NOMO-1 treated with DMSO at 0.1 percent for 48 hours (cell line): ENCODE results near the gene CDH13.

Source experiments
- DNase-seq: peaks from one replicate; lab custom pipeline; 2025; ENCODE audit not compliant: unreplicated experiment; lab: John Stamatoyannopoulos, UW

The CDH13 gene

DNA sequence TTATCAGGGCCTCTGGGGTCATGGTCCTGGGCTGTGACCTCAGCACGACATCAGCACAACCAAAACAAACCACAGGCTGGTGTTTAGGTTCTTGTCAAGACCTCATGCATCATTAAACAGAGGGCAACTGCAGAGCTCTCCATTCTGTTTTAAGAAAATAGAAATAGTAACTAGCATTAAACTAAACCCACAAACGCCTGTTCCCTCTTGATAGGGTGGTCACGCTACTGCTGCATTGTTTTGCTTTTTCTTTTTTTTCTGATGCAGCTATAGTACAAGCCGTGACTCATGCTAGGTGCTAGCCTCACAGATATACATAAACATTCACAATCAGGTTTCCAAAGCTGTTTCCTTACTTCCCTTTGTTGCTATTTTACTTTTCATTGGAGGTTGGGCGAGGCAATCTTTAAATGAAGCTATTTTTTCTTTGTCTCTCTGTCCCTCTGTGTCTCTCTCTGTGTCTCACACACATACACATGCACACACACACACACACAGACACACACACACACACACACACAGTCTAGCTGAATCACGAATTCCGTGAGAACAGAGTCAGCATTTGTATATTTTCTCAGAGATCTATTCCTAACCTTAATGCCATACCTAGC lies 310.3 kb downstream of the CDH13 start:
- no peak for DNase-seq

DNA sequence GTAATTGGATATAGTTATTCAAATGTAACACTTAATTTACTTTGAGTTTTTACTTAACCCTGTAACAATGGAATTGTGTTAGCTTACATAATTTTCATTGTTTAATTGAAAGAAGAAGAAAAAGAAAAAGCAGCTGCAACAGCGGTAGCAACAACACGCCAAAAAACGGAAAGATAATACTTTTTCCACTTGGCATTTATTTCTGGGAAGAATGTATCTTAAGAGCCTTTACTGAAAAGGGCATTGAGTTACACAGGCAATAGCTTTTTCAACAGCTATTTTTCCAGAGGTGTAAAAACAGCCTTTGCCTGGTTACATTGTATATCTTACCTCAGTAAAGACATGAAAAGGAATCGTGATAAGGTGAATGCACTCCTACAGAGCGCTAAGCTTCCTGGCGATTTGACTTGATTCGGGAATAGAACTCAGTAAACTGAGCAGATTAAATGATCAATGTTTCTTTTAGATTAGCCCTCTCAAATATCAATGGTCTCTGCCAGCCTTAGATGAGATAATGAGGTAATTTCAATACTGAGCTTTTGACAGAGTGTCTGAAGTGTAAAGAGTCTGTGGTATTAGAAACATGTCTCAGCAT lies 311.3 kb downstream of the CDH13 start:
- DNase-seq, result no peak

DNA sequence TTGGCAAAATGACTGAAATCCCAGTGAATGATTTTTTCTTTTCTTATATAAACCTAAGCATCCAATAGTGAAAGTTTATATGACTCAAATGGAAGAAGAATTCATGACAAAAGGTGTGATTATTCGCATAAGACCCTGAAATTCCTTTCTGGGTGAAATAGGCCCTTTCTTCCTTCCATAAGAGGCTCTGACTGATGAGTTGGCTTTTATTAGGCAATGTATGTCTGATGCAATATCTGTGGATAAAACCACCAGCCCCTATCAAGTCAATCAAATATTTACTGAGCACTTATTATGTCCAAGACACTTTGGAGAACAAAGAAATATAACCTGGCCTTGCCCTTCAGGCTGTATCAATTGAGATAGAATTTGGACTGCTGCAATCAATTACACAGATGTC lies 316.6 kb downstream of the CDH13 start:
- DNase-seq, result no peak

DNA sequence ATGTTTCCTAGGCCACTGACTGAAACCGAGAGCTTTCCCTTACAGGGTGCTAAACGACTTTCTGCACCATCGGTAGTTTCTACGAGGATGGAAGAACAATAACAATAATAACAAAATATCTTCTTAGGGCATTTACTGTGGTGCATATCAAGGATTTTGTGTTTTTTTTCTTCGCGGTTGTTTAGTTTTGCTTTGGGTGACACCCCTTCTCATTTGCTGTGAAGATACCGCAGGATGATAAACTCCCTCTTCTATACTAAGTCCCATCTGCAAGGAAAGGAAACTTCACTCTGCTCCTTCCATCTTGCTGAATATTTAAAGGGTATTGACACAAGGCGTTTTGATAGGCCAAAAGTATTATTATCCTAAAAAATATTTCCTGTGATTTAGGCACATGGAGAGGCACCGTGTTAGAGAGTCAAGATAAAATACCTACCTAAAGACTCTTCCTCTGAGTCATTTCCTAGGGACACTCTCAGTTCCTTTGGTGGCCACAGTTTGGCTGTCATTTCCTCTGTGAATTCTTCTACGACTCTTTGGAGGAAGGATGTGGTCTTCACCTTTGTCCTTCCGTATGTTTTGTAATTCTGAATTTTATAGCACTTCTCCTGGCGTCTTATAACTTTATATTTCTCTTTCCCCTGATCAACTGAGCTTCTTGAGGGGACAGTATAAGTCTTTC lies 318.8 kb downstream of the CDH13 start:
- DNase-seq, result no peak

DNA sequence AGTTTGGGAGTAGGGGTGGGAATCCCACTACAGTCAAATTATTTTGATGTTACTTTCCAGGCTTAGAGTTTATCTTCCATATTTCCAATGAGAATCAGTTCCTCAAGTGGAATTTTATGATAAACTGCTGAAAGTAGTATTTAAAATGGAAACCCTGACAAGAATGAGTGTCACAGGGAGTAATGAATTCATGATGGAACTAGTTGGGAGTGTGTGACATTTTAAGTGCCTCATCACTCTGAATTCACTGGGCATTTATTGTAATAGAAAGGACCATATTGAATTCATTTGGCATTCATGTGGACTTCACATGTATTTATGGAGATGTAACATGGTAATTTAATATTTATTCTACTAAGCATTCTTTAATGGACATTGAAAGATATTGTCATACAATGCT lies 320.9 kb downstream of the CDH13 start:
- no peak for DNase-seq

DNA sequence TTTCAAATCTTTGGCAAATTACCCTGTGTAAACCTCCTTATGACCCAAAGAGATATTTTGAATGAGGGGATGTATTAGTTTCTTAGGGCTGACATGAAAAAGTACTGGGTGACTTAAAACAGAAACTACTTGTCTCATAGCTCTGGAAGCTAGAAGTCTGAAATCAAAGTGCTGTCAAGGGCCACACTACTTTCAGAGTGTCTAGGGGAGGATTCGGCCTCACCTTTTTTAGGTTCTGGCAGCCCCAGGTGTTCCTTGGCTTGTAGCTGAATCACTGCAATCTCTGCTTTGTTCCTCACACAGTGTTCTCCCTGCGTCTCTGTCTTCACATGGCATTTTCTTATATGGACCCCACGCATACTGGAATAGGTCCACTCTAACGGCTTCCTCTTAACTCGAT lies 322.2 kb downstream of the CDH13 start:
- no peak for DNase-seq

DNA sequence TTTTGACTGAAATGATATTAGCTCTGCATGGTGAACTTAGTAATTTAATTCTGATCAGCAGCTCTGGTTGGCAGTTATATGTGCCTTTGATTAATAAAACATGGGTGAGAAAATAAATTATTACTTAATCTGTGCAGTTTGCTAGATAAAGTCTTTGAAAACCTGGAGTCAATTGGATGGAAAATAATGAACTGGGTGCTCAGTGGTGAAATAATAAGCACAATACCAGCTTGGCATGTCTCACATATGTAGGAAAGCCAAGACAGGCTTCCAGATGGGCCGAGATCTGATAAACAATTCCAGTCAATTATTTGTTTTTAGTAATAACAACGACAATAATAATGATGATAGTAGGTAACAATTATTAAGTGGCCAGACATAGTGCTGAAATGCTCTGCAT lies 326.7 kb downstream of the CDH13 start:
- no peak for DNase-seq

DNA sequence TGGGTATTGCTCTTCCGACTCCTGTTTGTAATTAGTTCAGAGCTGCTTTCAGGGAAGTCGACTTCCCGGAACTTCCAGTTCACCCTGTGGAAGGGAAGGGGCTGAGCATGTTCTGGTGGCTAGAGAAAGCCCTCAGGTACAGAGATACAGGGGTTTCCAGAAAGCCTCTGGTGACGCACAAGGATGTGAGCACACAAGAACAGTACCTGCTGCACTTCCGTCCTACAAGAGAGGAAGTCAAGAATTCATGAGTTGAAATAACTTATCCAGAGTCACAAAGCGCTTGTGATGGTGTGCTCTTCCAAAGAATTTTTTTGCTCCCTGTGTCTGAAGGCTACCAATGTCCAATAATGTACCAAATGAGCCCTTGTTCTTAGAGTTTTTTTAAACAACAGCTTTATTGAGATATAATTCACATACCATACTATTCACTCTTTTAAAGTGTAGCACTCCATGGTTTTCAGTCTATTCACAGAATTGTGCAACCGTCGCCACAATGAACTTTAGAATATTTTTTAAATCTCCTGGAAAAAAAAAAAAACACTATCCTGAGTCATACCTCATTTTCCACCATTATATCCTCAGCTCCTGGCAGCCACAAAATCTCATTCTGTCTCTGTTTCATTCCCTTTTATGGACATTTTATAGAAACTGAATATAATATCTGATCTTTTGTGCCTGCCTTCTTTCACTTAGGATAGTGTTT lies 327.6 kb downstream of the CDH13 start:
- no peak for DNase-seq

DNA sequence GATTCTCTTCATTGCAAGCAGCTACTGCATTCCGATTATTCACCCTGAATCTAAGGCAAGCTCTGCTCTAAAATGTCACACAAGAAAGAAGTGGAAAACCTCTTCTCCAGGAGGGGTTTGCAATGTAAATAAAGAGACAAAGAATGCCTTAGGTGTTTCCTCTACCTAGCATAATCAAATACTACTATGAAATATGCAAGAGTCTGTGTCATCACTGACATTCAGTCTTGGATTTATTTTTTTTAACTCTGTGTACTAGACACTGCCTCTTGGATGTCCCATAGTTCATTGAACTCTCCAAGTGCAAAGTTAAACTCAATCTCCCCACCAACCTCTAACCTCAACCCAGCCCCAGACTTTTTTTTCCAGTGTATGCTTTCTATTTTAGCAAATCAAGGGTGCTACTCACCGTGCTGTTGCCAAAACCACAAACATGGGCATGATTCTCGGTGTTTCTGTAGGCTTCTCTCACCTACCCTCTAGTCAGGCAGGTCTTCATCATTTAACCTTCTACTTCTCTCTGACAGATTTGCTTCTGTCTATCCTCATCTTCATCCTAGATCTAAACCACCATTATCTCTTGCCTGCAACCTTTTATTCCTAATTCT lies 329.1 kb downstream of the CDH13 start:
- DNase-seq, result no peak

DNA sequence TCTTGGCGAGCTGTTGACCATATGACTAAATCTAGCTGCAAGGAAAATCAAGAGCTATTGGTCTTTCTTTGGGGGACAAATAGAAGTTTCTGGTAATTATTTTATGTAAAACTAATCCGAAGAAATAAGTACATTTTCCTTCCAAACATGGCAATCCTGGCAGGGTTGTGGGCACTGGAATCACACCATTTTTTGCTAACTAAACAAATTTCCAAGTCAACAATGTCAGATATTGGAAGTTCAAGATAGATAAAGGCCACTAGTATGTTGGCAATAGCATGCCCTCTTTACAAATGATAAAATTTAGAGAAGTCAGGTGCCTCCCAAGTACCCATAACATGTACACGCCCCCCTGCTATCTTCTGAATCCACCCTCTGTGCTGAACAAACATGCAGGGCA lies 330.4 kb downstream of the CDH13 start:
- DNase-seq, result no peak

DNA sequence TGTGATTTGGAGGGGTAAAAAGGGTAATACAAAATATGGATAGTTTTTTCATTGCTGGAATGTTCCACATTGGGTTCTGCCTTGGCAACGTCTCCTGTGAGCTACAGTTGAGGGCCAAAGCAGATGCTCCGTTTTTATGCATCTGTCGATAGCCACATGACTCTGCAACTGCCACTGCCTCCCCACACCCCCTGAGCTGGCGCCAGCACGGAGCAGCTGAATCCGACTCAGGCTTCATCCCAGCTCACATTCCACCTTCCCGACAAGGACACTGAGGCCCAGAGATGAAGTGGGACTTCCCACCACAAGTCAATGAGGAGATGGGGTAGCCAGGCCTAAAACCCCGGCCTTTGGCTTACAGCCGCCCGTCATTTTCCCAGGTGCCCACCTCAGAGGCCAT lies 334.1 kb downstream of the CDH13 start:
- DNase-seq, result no peak

DNA sequence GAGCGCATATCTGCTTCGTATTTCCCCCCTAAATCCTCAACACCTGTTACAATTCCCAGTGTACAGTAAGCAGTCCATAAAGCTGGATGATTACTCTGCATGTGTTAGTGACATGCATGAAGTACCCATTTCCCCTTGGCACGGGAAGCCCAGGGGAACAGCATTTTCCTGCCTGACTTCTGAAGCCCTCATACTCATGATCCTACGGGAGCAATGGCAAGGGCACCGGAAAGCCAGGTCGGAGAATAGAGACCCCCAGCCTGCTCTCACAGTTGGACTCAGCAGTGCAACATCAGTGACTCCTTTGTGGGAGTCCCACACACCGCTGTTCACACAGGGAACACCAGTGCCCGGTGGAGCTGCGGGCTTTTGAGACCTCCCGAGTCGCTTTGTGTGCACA lies 336.9 kb downstream of the CDH13 start:
- no peak for DNase-seq

DNA sequence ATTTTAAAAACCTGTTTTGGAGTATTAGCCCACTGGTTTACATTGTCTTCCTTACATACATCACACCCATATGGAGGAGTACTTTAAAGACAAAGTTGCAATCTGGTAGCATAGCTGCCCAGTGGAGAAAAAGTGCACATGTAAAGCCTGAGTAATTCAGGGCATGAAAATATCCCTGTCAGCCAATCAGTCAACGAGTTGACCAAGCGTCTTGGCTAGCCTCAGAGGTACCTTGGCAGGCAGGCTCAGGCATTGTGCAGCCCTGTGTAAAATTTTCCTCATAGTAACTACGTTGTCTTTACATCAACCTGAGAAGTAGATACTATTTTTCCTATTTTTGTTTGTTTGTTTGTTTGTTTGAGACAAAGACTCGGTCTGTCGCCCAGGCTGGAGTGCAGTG lies 339.0 kb downstream of the CDH13 start:
- DNase-seq, result no peak

DNA sequence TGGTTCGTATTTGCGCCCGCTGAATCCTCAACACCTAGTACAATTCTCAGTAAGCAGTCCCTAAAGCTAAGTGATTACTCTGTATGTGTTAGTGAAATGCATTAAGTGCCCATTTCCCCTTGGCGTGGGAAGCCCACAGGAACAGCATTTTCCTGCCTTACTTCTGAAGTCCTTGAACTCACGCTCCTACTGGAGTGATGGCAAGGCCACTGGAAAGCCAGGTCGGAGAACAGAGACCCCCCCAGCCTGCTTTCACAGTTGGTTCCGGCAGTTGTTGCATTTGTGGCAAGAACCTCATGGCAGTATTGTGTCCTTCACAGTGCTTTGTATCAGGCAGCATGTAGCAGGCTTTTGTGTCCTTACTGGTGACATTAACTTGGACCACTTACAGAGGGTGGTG lies 340.7 kb downstream of the CDH13 start:
- DNase-seq, result no peak

DNA sequence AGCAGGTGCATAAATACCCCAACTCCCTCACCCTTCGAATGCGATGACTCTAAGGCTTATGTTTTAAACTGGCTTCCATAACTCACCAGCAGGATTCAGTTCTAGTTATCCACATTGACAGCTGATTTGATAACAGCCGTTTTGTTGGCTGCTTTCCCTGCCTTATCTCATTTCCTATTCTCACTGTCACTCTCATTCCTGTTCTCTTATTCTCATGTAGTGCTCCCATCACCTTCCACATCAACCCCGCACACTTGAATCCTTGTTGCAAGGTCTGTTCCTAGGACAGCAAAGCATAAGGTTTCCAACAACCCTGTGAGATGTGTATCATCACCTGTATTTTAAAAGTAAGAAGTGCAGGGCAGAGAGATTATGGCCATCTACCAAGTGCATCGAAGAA lies 344.4 kb downstream of the CDH13 start:
- DNase-seq, result no peak

DNA sequence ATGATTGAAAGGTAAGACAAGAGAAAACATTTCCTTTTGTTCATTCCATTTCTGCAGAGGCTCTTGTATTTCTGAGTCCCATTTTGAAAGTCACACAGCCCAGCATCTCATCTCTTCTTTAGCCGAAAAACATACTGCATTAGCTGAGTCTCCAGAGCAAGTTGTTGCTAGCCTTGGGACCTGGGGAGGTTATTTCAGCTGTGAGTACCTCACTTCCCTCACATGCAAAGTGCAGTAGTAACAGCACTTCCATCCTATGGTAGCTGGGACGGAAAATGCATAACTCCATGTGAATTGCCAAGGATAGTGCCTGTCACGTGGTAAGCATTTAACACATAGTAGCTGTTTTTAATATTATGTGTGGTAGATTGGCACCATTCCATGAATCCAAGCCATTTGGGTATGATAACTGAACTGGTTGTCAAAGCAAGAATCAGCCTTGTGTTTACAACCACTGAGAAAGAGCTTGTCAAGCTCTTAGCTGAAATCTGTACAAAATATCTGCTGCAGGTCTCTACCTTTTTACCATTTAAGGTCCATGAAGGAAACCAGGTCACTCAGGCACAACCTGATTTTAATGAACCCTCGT lies 345.7 kb downstream of the CDH13 start:
- no peak for DNase-seq

DNA sequence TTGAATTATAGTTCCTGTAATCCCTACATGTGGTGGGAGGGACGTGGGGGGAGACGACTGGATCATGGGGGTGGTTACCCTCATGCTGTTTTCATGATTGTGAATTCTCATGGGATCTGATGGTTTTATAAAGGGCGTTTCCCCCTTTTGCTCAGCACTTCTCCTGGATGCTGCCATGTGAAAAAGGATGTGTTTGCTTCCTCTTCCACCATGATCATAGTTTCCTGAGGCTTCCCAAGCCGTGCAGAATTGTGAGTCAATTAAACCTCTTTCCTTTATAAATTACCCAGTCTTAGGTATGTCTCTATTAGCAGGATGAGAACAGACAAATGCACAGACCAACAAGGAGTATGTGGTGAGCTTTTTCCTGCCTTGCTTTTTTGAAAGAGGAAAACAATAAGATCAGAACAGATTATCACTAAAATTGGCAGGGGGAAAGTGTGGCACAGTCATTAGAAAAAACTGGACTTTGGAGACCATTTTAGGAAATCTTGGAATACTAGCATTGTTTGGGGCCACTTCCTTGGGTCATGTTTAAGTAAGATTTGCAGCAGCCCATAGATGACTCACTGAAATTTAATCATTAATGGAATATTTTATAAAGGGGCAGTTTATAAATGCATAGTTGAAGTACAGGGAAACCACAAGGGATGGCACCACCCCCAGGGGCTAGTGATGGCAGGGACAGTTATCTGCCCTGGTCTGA lies 352.8 kb downstream of the CDH13 start:
- no peak for DNase-seq

DNA sequence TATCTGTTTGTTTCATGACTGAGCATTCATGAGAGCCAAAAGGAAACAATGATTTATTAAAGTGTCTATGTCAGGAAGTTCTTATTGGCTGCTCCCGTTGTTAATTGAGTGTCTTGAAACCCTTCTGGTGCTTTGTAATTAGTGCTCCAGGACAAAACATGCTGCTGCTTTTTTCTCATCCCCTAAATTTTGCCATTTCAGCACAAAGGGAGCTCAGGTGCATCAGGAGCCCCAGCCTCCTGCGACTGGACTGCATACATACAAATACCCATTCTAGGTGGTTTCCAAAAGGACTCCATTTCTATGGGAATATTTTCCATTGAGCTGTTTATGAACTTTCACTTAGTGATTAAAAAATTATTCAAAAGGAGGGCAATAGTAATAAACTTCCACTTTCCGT lies 354.0 kb downstream of the CDH13 start:
- no peak for DNase-seq

DNA sequence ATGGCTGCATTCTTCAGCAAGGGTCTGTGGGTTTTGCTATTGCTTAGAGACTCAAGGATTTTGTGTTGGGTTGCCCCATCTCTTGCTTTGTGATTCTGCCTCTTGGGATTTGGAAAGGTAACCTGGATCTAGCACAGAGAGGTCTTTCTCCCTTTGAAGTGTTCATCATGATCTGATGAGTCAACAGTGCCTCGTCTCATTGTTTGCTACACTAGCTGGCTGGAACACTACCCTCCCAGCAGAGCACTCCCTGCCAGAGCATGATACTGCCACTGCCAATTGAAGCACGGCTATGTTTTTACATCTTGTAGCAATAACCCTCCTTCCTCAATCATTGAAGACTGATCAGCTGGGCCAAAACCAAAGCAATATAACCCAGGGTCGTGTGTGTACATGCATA lies 361.0 kb downstream of the CDH13 start:
- DNase-seq, result no peak

DNA sequence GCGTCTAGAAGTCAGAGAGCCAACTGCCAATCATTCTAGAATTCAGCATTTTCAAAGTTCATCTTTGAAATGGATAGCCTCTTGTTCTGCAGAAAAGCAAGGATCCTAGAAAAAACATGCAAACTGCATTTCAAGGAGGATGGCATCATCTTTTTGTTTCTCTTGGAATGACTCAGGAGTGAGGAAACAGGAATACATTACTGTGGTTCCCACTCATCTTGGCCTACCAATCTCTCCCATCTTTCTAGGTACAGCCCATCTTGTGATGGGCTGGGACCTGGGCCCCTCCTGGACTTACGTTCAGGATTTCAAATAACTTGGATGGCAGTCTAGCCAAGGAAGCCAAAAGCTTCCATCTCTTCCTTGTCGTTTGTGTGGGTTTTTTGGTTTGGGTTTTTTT lies 363.4 kb downstream of the CDH13 start:
- DNase-seq, result no peak

DNA sequence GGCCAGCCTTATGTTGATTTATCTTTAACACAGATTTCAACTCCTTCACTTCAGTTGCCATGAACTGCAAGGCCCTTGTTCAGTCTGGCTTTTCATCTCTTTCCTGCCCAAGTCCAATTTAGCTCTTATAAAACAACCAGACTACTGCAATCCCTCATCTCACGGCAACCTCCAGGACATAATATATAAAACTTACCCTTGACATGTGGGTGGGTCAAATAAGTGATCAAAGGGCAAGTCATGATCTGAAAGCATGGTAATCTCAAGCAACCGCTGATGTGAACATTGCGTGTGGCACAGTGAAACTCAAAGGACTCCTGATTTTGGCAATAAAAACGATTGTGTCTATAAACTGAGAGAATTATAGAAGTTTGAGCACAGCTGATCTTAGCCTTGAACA lies 364.6 kb downstream of the CDH13 start:
- no peak for DNase-seq
